Uterus (tissue), 2 donors: ENCODE results near the gene ANKRD33B.

ENCODE experiments used
- CTCF ChIP-seq, 4 experiments: fragments of 200-600 bp in 2 of 4; fragments of 450-650 bp in 2 of 4; sonication (generic) in 2 of 4; IDR thresholded peaks; one replicate each; pipeline ENCODE4 v1.5.1; 2016 to 2019; ENCODE audit warnings: antibody characterized with exemption in 4 of 4, mild to moderate bottlenecking in 2 of 4, moderate library complexity in 1 of 4
- POLR2A ChIP-seq, 2 donors: fragments of 450-650 bp; IDR thresholded peaks; one replicate each; pipeline ENCODE4 v1.6.1; 2016; ENCODE audit warnings: antibody characterized with exemption in 2 of 2, mild to moderate bottlenecking in 1 of 2, moderate library complexity in 1 of 2

GRCh38 chr5:10661401-10661800, 97.5 kb downstream of the ANKRD33B start:
- TF ChIP-seq POLR2A (IDR thresholded peaks at IDR 0.05) = no peak
- TF ChIP-seq CTCF (IDR thresholded peaks at IDR 0.05) = no peak
